Hematopoietic multipotent progenitor cell treated with erythropoietin and hydrocortisone succinate and interleukin-3 and kit ligand, for 17 days (in vitro differentiated cells): ENCODE results near the gene TICAM1.
"Not testable (repeated sequence)": the region's sequence is repeated elsewhere in the genome, so short reads cannot be mapped to it uniquely, and the experiment has no call there.

ENCODE experiments used
- DNase-seq: peaks from one replicate; pipeline ENCODE4 v3.0.0-alpha.2; 2015; ENCODE audit warnings: low spot score

Gene TICAM1

GRCh38 chr19:4844348-4845179, 13.1 kb upstream of the TICAM1 start:
- DNase-seq: no peak

- no peak for DNase-seq
Measured at GRCh38 chr19:4843647-4843965, 12.1 kb upstream of the TICAM1 start.

- no peak for DNase-seq
Measured at GRCh38 chr19:4839192-4839591, 7.7 kb upstream of the TICAM1 start.

- DNase-seq: no peak
Measured at GRCh38 chr19:4832776-4833175, 1.3 kb upstream of the TICAM1 start.

- DNase-seq: not testable (repeated sequence)
Measured at GRCh38 chr19:4831979-4832340, 448 bp upstream of the TICAM1 start.

GRCh38 chr19:4830768-4831265, 695 bp downstream of the TICAM1 start:
- no peak for DNase-seq

- DNase-seq: no peak
Measured at GRCh38 chr19:4830332-4830731, 1.2 kb downstream of the TICAM1 start.

- DNase-seq: no peak
Measured at GRCh38 chr19:4829001-4829712, 2.4 kb downstream of the TICAM1 start.

- no peak for DNase-seq
Measured at GRCh38 chr19:4823577-4823976, 7.9 kb downstream of the TICAM1 start.

GRCh38 chr19:4822354-4822753, 9.2 kb downstream of the TICAM1 start:
- DNase-seq: not testable (repeated sequence)

- no peak for DNase-seq
Measured at GRCh38 chr19:4821265-4821664, 10.2 kb downstream of the TICAM1 start.

- DNase-seq: no peak
Measured at GRCh38 chr19:4817467-4818277, 13.8 kb downstream of the TICAM1 start.

- DNase-seq: no peak
Measured at GRCh38 chr19:4816950-4817278, 14.6 kb downstream of the TICAM1 start.

- no peak for DNase-seq
Measured at GRCh38 chr19:4816202-4816949, 15.1 kb downstream of the TICAM1 start.

- DNase-seq: peak; percentile 84
Measured at GRCh38 chr19:4815426-4816201, 15.9 kb downstream of the TICAM1 start.

- DNase-seq: no peak
Measured at GRCh38 chr19:4814625-4815425, 16.7 kb downstream of the TICAM1 start.

- peak; percentile 85 for DNase-seq
Measured at GRCh38 chr19:4811328-4812131, 20.0 kb downstream of the TICAM1 start.

- DNase-seq: no peak
Measured at GRCh38 chr19:4807188-4807587, 24.3 kb downstream of the TICAM1 start.

- DNase-seq: no peak
Measured at GRCh38 chr19:4806384-4806783, 25.1 kb downstream of the TICAM1 start.

GRCh38 chr19:4805140-4805539, 26.4 kb downstream of the TICAM1 start:
- DNase-seq: not testable (repeated sequence)
